Measurements from ENCODE around the gene ALDH5A1. TPM values are rescaled to one million over a fixed set of nuclear protein-coding genes. Genes with fewer than 3 reads are reported as not detected.

Gene ALDH5A1
- total RNA-seq, 1 donor from 2014 or later, result 7.7 TPM

- no peak for DNase-seq
Measured at GRCh38 chr6:24569811-24570210, 75.0 kb downstream of the ALDH5A1 start.

- DNase-seq, result no peak
Measured at GRCh38 chr6:24571361-24571760, 76.6 kb downstream of the ALDH5A1 start.

GRCh38 chr6:24574809-24575208 lies 80.0 kb downstream of the ALDH5A1 start:
- DNase-seq, result no peak

GRCh38 chr6:24576447-24576846 lies 81.7 kb downstream of the ALDH5A1 start:
- no peak for DNase-seq

GRCh38 chr6:24581084-24581669 lies 86.4 kb downstream of the ALDH5A1 start:
- peak; percentile 6 for DNase-seq

GRCh38 chr6:24583463-24584381 lies 89.0 kb downstream of the ALDH5A1 start:
- peak; percentile 2 for DNase-seq

GRCh38 chr6:24584382-24584720 lies 89.6 kb downstream of the ALDH5A1 start:
- no peak for DNase-seq

Other genes with a start within 250 kb of the ALDH5A1 start
- gene DCDC2, start 136.9 kb upstream of the ALDH5A1 start, total RNA-seq, result 1.2 TPM
- gene MRS2, start 92.0 kb upstream of the ALDH5A1 start, total RNA-seq, result 14.4 TPM
- gene GPLD1, start 5.4 kb upstream of the ALDH5A1 start, total RNA-seq, result 10.2 TPM
- 0.20 TPM for gene KIAA0319, start 151.2 kb downstream of the ALDH5A1 start, total RNA-seq
- gene TDP2, start 171.9 kb downstream of the ALDH5A1 start, total RNA-seq, result 27.1 TPM
- 4.3 TPM for gene ACOT13, start 172.1 kb downstream of the ALDH5A1 start, total RNA-seq
- gene C6orf62, start 224.2 kb downstream of the ALDH5A1 start, total RNA-seq, result 45.5 TPM